ENCODE data around the gene RTF2. TPM values are rescaled to one million over a fixed set of nuclear protein-coding genes. Genes with fewer than 3 reads are reported as not detected.
"Not testable (repeated sequence)": the region's sequence is repeated elsewhere in the genome, so short reads cannot be mapped to it uniquely, and the experiment has no call there.

Gene RTF2
- total and polyA plus RNA-seq, 8 donors, result 24.3 to 55.4 (median 28.1) TPM

GRCh38 chr20:56522311-56522710 lies 53.9 kb downstream of the RTF2 start:
- H3K9me3 ChIP-seq, result no peaks in the 10 kb centered on the region
- H3K27ac ChIP-seq, result no peak overlapping the region
- intact Hi-C loops (cut with DNase I), result no loop called here
- no peak for TF ChIP-seq CTCF (IDR thresholded peaks at IDR 0.05)
- no peak overlapping the region for H3K4me3 ChIP-seq
- DNase-seq (no peak), FAIRE-seq (no peak), ATAC-seq (no peak)
- 91 to 95% methylated on average over 6 of the region's 6 CpGs for WGBS, 2 donors
- H3K36me3 ChIP-seq, result peaks cover 14 to 32% (median 18%) of the 10 kb centered on the region in 3 donors
- H3K27me3 ChIP-seq, result no peaks in the 10 kb centered on the region
- H3K4me1 ChIP-seq, result no peaks in the 10 kb centered on the region

GRCh38 chr20:56524444-56524843 lies 56.0 kb downstream of the RTF2 start, which contains the start of gene FAM209A:
TSS of gene FAM209A (plus strand) at chr20:56524744. CDS start at chr20:56524809, 65 bp downstream.
- intact Hi-C loops (cut with DNase I), result not testable (repeated sequence)

GRCh38 chr20:56527521-56527920 lies 59.1 kb downstream of the RTF2 start:
- H3K36me3 ChIP-seq, result no peaks in the 10 kb centered on the region
- FAIRE-seq, result no peak
- no peak overlapping the region for H3K4me3 ChIP-seq
- no peaks in the 10 kb centered on the region for H3K9me3 ChIP-seq
- ATAC-seq, result no peak
- no peak for DNase-seq
- H3K27ac ChIP-seq, result no peak overlapping the region
- TF ChIP-seq CTCF (IDR thresholded peaks at IDR 0.05), result no peak
- H3K4me1 ChIP-seq, result no peaks in the 10 kb centered on the region
- intact Hi-C loops (cut with DNase I), result no loop called here
- WGBS, 2 donors, result 88 to 90% methylated on average over 5 to 7 of the region's 7 CpGs
- H3K27me3 ChIP-seq, result no peaks in the 10 kb centered on the region

More at GRCh38 chr20:56524444-56524843, 56.0 kb downstream of the RTF2 start, which contains the start of gene FAM209A:
- peaks cover 0 to 10% (median 0%) of the 10 kb centered on the region in 3 donors for H3K36me3 ChIP-seq
- not testable (repeated sequence) for DNase-seq, H3K4me1 ChIP-seq, FAIRE-seq, H3K9me3 ChIP-seq, H3K4me3 ChIP-seq, ATAC-seq, H3K27ac ChIP-seq, H3K27me3 ChIP-seq
- WGBS, 2 donors, result 79 to 88% methylated on average over 5 to 7 of the region's 7 CpGs

- H3K27me3 ChIP-seq; H3K4me1 ChIP-seq; H3K27ac ChIP-seq; DNase-seq; FAIRE-seq; ATAC-seq; H3K36me3 ChIP-seq; intact Hi-C loops (cut with DNase I); H3K4me3 ChIP-seq; H3K9me3 ChIP-seq: not testable (repeated sequence)
- WGBS, 2 donors, result 82 to 89% methylated on average over 9 of the region's 9 CpGs
Observed at GRCh38 chr20:56532946-56533345, 64.5 kb downstream of the RTF2 start, which contains the start of gene FAM209B. TSS of gene FAM209B (plus strand) at chr20:56533246. CDS start at chr20:56533342, 96 bp downstream.

GRCh38 chr20:56537997-56538396 lies 69.6 kb downstream of the RTF2 start:
- DNase-seq (no peak), ATAC-seq (no peak), FAIRE-seq (no peak)
- no peaks in the 10 kb centered on the region for H3K27me3 ChIP-seq
- no peak for TF ChIP-seq CTCF (IDR thresholded peaks at IDR 0.05)
- WGBS, 2 donors, result 35 to 36% methylated on average over 3 of the region's 3 CpGs
- no peak overlapping the region for H3K4me3 ChIP-seq
- no peaks in the 10 kb centered on the region for H3K36me3 ChIP-seq
- H3K9me3 ChIP-seq, result no peaks in the 10 kb centered on the region
- H3K4me1 ChIP-seq, result no peaks in the 10 kb centered on the region
- intact Hi-C loops (cut with DNase I), result no loop called here
- no peak overlapping the region for H3K27ac ChIP-seq

- DNase-seq (no peak), FAIRE-seq (no peak), ATAC-seq (no peak)
- H3K4me3 ChIP-seq, result no peak overlapping the region
- intact Hi-C loops (cut with DNase I), result no loop called here
- no peaks in the 10 kb centered on the region for H3K36me3 ChIP-seq
- H3K27me3 ChIP-seq, result no peaks in the 10 kb centered on the region
- H3K4me1 ChIP-seq, result no peaks in the 10 kb centered on the region
- no peak for TF ChIP-seq CTCF (IDR thresholded peaks at IDR 0.05)
- H3K27ac ChIP-seq, result no peak overlapping the region
- H3K9me3 ChIP-seq, result no peaks in the 10 kb centered on the region
- 68 to 83% methylated on average over 6 of the region's 6 CpGs for WGBS, 2 donors
Observed at GRCh38 chr20:56540415-56540814, 72.0 kb downstream of the RTF2 start.
